Measurements from ENCODE around the gene TBC1D5.

Gene TBC1D5

GRCh38 chr3:17443142-17443541, 299.3 kb downstream of the TBC1D5 start:
- no peaks in the 10 kb centered on the region for H3K27me3 ChIP-seq (ENCODE audit: insufficient read depth, low read length, poor library complexity, severe bottlenecking)
- H3K36me3 ChIP-seq (ENCODE audit: insufficient read depth, low read length): peaks cover 10% of the 10 kb centered on the region; the same call in 1 of the 2 replicates
- TF ChIP-seq EZH2phosphoT487 (IDR thresholded peaks at IDR 0.05; ENCODE audit: borderline replicate concordance): no peak
- no peak for TF ChIP-seq CTCF (conservative IDR thresholded peaks at IDR 0.05; ENCODE audit: low read length)
- H3K79me2 ChIP-seq (ENCODE audit: insufficient read depth, low read length): no peaks in the 10 kb centered on the region
- no peaks in the 10 kb centered on the region for H3F3A ChIP-seq (ENCODE audit: low read depth)
- no peak overlapping the region for H3K4me2 ChIP-seq (ENCODE audit: low read depth, low read length, poor library complexity, severe bottlenecking)
- H4K20me1 ChIP-seq (ENCODE audit: insufficient read depth, low read length, poor library complexity, severe bottlenecking): no peaks in the 10 kb centered on the region
- H3K4me3 ChIP-seq (ENCODE audit: low read length, poor library complexity, severe bottlenecking): no peak overlapping the region
- no peaks in the 10 kb centered on the region for H3K9me2 ChIP-seq (replicated peaks; ENCODE audit: low read depth, low read length)
- H3K9me3 ChIP-seq (ENCODE audit: insufficient read depth, low read depth, low read length): no peaks in the 10 kb centered on the region; the same call in 1 of the 2 replicates
- no peak overlapping the region for H2AFZ ChIP-seq (ENCODE audit: low read length)
- H3K4me1 ChIP-seq (ENCODE audit: insufficient read depth, low read length, poor library complexity, severe bottlenecking): no peaks in the 10 kb centered on the region
- no peak overlapping the region for H3K9ac ChIP-seq (ENCODE audit: low read depth, low read length, poor library complexity, severe bottlenecking)

DNA sequence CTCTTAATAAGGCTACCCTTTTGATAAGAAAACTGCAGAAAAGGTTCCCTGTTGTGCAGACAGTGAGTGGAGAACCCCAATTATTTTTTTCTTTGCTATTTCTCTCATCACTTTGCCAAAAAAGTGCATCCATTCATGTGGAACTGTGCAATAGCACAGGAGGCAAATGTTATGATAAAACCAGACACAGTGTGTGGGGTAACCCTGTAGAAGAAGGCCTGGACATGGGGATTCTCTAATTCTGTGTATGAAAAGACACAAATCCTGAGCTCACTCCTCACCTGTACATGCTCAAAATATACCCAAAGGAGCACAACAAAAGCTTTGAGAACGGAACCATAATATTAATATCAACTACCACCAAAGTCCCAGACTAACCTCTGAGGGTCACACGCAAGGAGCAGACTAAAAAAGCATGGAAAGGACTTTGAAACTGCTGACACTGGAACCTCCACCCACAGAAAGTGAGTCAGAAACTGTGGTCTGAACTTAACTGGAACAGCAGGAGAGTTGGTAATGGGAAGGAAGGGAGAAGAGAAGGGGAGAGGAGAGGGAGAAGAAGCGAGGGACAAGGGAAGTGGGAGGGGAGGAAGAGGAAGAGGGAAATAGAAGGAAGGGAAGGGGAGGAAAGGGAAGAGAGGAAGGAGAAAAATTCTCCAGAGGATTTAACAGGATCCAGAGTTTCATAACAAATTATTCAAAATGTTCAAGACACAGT, 299.9 kb downstream of the TBC1D5 start:
- no peaks in the 10 kb centered on the region for H4K20me1 ChIP-seq (ENCODE audit: insufficient read depth, low read length, poor library complexity, severe bottlenecking)
- H3K4me1 ChIP-seq (ENCODE audit: insufficient read depth, low read length, poor library complexity, severe bottlenecking): no peaks in the 10 kb centered on the region
- no peaks in the 10 kb centered on the region; the same call in 1 of the 2 replicates for H3K9me3 ChIP-seq (ENCODE audit: insufficient read depth, low read depth, low read length)
- no peak overlapping the region for H3K9ac ChIP-seq (ENCODE audit: low read depth, low read length, poor library complexity, severe bottlenecking)
- peaks cover 10% of the 10 kb centered on the region; the same call in 1 of the 2 replicates for H3K36me3 ChIP-seq (ENCODE audit: insufficient read depth, low read length)
- H3F3A ChIP-seq (ENCODE audit: low read depth): no peaks in the 10 kb centered on the region
- no peak overlapping the region for H2AFZ ChIP-seq (ENCODE audit: low read length)
- H3K4me2 ChIP-seq (ENCODE audit: low read depth, low read length, poor library complexity, severe bottlenecking): no peak overlapping the region
- H3K79me2 ChIP-seq (ENCODE audit: insufficient read depth, low read length): no peaks in the 10 kb centered on the region
- H3K4me3 ChIP-seq (ENCODE audit: low read length, poor library complexity, severe bottlenecking): no peak overlapping the region
- TF ChIP-seq CTCF (conservative IDR thresholded peaks at IDR 0.05; ENCODE audit: low read length) (no peak), EZH2phosphoT487 (IDR thresholded peaks at IDR 0.05; ENCODE audit: borderline replicate concordance) (no peak)
- no peaks in the 10 kb centered on the region for H3K9me2 ChIP-seq (replicated peaks; ENCODE audit: low read depth, low read length)
- H3K27me3 ChIP-seq (ENCODE audit: insufficient read depth, low read length, poor library complexity, severe bottlenecking): no peaks in the 10 kb centered on the region

DNA sequence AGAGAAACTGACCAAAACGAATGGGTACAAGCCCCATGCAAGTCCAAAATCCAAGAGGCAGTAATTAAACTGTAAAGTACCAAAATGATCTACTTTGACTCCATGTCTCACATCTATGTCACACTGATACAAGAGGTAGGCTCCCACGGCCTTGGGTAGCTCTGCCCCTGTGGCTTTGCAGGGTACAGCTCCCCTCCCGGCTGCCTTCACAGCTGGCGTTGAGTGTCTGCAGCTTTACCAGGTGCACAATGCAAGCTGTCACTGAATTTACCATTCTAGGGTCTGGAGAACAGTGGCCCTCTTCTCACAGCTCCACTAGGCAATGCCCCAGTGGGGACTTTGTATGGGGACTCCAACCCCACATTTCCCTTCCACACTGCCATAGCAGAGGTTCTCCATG, 308.6 kb downstream of the TBC1D5 start:
- peaks cover 8% of the 10 kb centered on the region; the same call in 1 of the 2 replicates for H3K36me3 ChIP-seq (ENCODE audit: insufficient read depth, low read length)
- H3K9me3 ChIP-seq (ENCODE audit: insufficient read depth, low read depth, low read length): no peaks in the 10 kb centered on the region; the same call in 1 of the 2 replicates
- H3K9ac ChIP-seq (ENCODE audit: low read depth, low read length, poor library complexity, severe bottlenecking): no peak overlapping the region
- H3F3A ChIP-seq (ENCODE audit: low read depth): no peaks in the 10 kb centered on the region
- no peaks in the 10 kb centered on the region for H3K4me1 ChIP-seq (ENCODE audit: insufficient read depth, low read length, poor library complexity, severe bottlenecking)
- no peak for TF ChIP-seq EZH2phosphoT487 (IDR thresholded peaks at IDR 0.05; ENCODE audit: borderline replicate concordance)
- no peak for TF ChIP-seq CTCF (conservative IDR thresholded peaks at IDR 0.05; ENCODE audit: low read length)
- no peaks in the 10 kb centered on the region for H3K79me2 ChIP-seq (ENCODE audit: insufficient read depth, low read length)
- H3K9me2 ChIP-seq (replicated peaks; ENCODE audit: low read depth, low read length): no peaks in the 10 kb centered on the region
- H2AFZ ChIP-seq (ENCODE audit: low read length): no peak overlapping the region
- H3K4me3 ChIP-seq (ENCODE audit: low read length, poor library complexity, severe bottlenecking): no peak overlapping the region
- H3K27me3 ChIP-seq (ENCODE audit: insufficient read depth, low read length, poor library complexity, severe bottlenecking): no peaks in the 10 kb centered on the region
- no peaks in the 10 kb centered on the region for H4K20me1 ChIP-seq (ENCODE audit: insufficient read depth, low read length, poor library complexity, severe bottlenecking)
- H3K4me2 ChIP-seq (ENCODE audit: low read depth, low read length, poor library complexity, severe bottlenecking): no peak overlapping the region

Measured in Loucy (cell line).